A673 (cell line): Measurements from ENCODE around the gene CCDC13. TPM values are rescaled to one million over a fixed set of nuclear protein-coding genes. Genes with fewer than 3 reads are reported as not detected.
A peak's percentile ranks its signal among the peaks of the same experiment; 100 is the strongest.

ENCODE experiments used
- BruUV-seq: library from RNA; stranded (reverse); fragments of 400-500 nt; replicated peaks from 2 replicates; lab custom pipeline; 2021; lab: Mats Ljungman, UMichigan
- CTCF ChIA-PET: fragments of 300-600 bp; sonication (Branson Sonifier 250); formaldehyde crosslinking; loops from one replicate; lab custom pipeline; 2022; ENCODE audit warnings: antibody characterized with exemption; lab: Charles Lee
- POLR2A ChIA-PET: fragments of 300-600 bp; sonication (Branson Sonifier 250); formaldehyde crosslinking; loops from one replicate; lab custom pipeline; 2022; ENCODE audit warnings: antibody characterized with exemption; ENCODE audit not compliant: low non-redundant PET; lab: Charles Lee
- DNase-seq: peaks from one replicate; pipeline ENCODE4 v3.0.0-alpha.2; 2015; ENCODE audit warnings: low spot score
- H3K27ac ChIP-seq: fragments of 200-600 bp; sonication (generic); 2 replicates; pipeline ENCODE4 v1.5.1; 2016; ENCODE audit warnings: mixed run types, low read depth, mild to moderate bottlenecking, mixed read lengths, antibody characterized with exemption, low read length; ENCODE audit not compliant: poor library complexity, severe bottlenecking
- H3K27me3 ChIP-seq: fragments of 200-600 bp; sonication (generic); replicated peaks from 2 replicates; pipeline ENCODE4 v1.6.1; 2017; ENCODE audit warnings: mixed run types, low read depth, mild to moderate bottlenecking, mixed read lengths, antibody characterized with exemption, low read length; ENCODE audit not compliant: insufficient read depth, poor library complexity
- H3K36me3 ChIP-seq: fragments of 200-600 bp; sonication (generic); 2 replicates; pipeline ENCODE4 v1.6.1; 2016; ENCODE audit warnings: mixed run types, mild to moderate bottlenecking, mixed read lengths, antibody characterized with exemption, low read length; ENCODE audit not compliant: insufficient read depth, poor library complexity, severe bottlenecking
- H3K4me1 ChIP-seq: fragments of 200-600 bp; sonication (generic); 2 replicates; pipeline ENCODE4 v1.6.1; 2017; ENCODE audit warnings: mixed run types, mild to moderate bottlenecking, mixed read lengths, antibody characterized with exemption, low read length; ENCODE audit not compliant: insufficient read depth, poor library complexity, severe bottlenecking
- H3K4me3 ChIP-seq: fragments of 200-600 bp; sonication (generic); 2 replicates; pipeline ENCODE4 v1.5.1; 2016; ENCODE audit warnings: low read depth, mixed run types, mild to moderate bottlenecking, mixed read lengths, low read length; ENCODE audit not compliant: poor library complexity, severe bottlenecking
- H3K9me3 ChIP-seq: fragments of 200-600 bp; sonication (generic); 2 replicates; pipeline ENCODE4 v1.6.1; 2016; ENCODE audit warnings: mixed run types, low read depth, mild to moderate bottlenecking, mixed read lengths, antibody characterized with exemption, low read length; ENCODE audit not compliant: poor library complexity, severe bottlenecking
- CTCF ChIP-seq: fragments of 300-800, 200-600 bp; sonication (generic); conservative IDR thresholded peaks from 2 replicates; pipeline ENCODE4 v1.5.1; 2017; ENCODE audit warnings: low read depth, mild to moderate bottlenecking, antibody characterized with exemption, low read length, moderate library complexity, mixed read lengths
- EZH2 ChIP-seq: fragments of 200-600 bp; sonication (generic); IDR thresholded peaks from 2 replicates; pipeline ENCODE4 v1.6.1; 2017; ENCODE audit warnings: borderline replicate concordance, low read depth, mild to moderate bottlenecking, mixed read lengths, antibody characterized with exemption, low read length; ENCODE audit not compliant: poor library complexity, severe bottlenecking
- intact Hi-C: fragments of 100-400 bp; cut with micrococcal nuclease; formaldehyde crosslinking; loops from one replicate; pipeline ENCODE4 v1.10.0; 2022; ENCODE audit not compliant: unreplicated experiment
- total RNA-seq: library from RNA; stranded (reverse); gene quantifications from 2 replicates; pipeline ENCODE4 v1.2.3, GENCODE V29; 2021

CCDC13 gene
- total RNA-seq, 1 experiment from 2014 or later, result not detected

GRCh38 chr3:42749025-42749752 lies 23.9 kb downstream of the CCDC13 start:
- no peaks in the 10 kb centered on the region for H3K27me3 ChIP-seq
- H3K27ac ChIP-seq, result no peak overlapping the region
- DNase-seq, result no peak
- no TSS peak for BruUV-seq
- intact Hi-C loops, result loop anchor here (10.0 kb wide), 1 partner anchor 174 kb away; no protein-coding TSS in a partner anchor
- TF ChIP-seq EZH2 (no peak), CTCF (no peak)
- no peaks in the 10 kb centered on the region for H3K9me3 ChIP-seq
- ChIA-PET POLR2A (no interaction called here), CTCF (no interaction called here)
- no peak overlapping the region for H3K4me3 ChIP-seq
- H3K4me1 ChIP-seq, result peaks cover 6% of the 10 kb centered on the region
- no peaks in the 10 kb centered on the region for H3K36me3 ChIP-seq

- H3K9me3 ChIP-seq, result no peaks in the 10 kb centered on the region
- peak; percentile 39 for DNase-seq
- H3K36me3 ChIP-seq, result no peaks in the 10 kb centered on the region
- H3K27me3 ChIP-seq, result no peaks in the 10 kb centered on the region
- intact Hi-C loops, result loop anchor here (10.0 kb wide), 1 partner anchor 173 kb away; no protein-coding TSS in a partner anchor
- no peak overlapping the region for H3K4me3 ChIP-seq
- TF ChIP-seq EZH2 (no peak), CTCF (no peak)
- POLR2A ChIA-PET, result no interaction called here
- H3K4me1 ChIP-seq, result peaks cover 6% of the 10 kb centered on the region
- CTCF ChIA-PET, result no interaction called here
- BruUV-seq, result no TSS peak
- H3K27ac ChIP-seq, result no peak overlapping the region
Observed at GRCh38 chr3:42747581-42747980, 25.5 kb downstream of the CCDC13 start.

- Histone ChIP-seq H3K27ac (no peak overlapping the region), H3K36me3 (no peaks in the 10 kb centered on the region), H3K4me1 (peaks cover 6% of the 10 kb centered on the region), H3K4me3 (no peak overlapping the region), H3K27me3 (no peaks in the 10 kb centered on the region), H3K9me3 (no peaks in the 10 kb centered on the region)
- no peak for TF ChIP-seq EZH2
- DNase-seq, result no peak
- no TSS peak for BruUV-seq
- POLR2A ChIA-PET, result no interaction called here
- CTCF ChIA-PET, result no interaction called here
- intact Hi-C loops, result loop anchor here (10.0 kb wide), 1 partner anchor 172 kb away; no protein-coding TSS in a partner anchor
Observed at GRCh38 chr3:42746455-42747450, 26.3 kb downstream of the CCDC13 start.
